OCI-LY1 (cell line): Measurements from ENCODE around the gene RTP2.

ENCODE experiments used
- H2AFZ ChIP-seq: fragments of 200-600 bp; sonication (generic), shearing (Covaris generic); 2 replicates; pipeline ENCODE4 v1.6.0; 2014; ENCODE audit warnings: antibody characterized with exemption, mild to moderate bottlenecking, low read length
- H3F3A ChIP-seq: fragments of 200-600 bp; sonication (generic), shearing (Covaris generic); 2 replicates; pipeline ENCODE4 v1.6.0; 2014; ENCODE audit warnings: mild to moderate bottlenecking, antibody characterized with exemption, low read length, moderate library complexity; ENCODE audit not compliant: insufficient read depth
- H3K27ac ChIP-seq: fragments of 200-600 bp; sonication (generic); 2 replicates; pipeline ENCODE4 v1.5.1; 2014; ENCODE audit warnings: low read length, mixed run types, mild to moderate bottlenecking, low read depth; ENCODE audit not compliant: poor library complexity, severe bottlenecking
- H3K27me3 ChIP-seq: fragments of 200-600 bp; sonication (generic); 2 replicates; pipeline ENCODE4 v1.6.0; 2014; ENCODE audit warnings: antibody characterized with exemption, mild to moderate bottlenecking, low read length, moderate library complexity; ENCODE audit not compliant: insufficient read depth
- H3K36me3 ChIP-seq: fragments of 200-600 bp; sonication (generic); 2 replicates; pipeline ENCODE4 v1.6.1; 2014; ENCODE audit warnings: mild to moderate bottlenecking, antibody characterized with exemption, low read length, moderate library complexity, mixed read lengths; ENCODE audit not compliant: insufficient read depth
- H3K4me1 ChIP-seq: fragments of 200-600 bp; sonication (generic); 2 replicates; pipeline ENCODE4 v1.5.1; 2014; ENCODE audit warnings: mild to moderate bottlenecking, low read length, moderate library complexity; ENCODE audit not compliant: insufficient read depth, severe bottlenecking
- H3K4me2 ChIP-seq: fragments of 200-600 bp; sonication (generic), shearing (Covaris generic); 2 replicates; pipeline ENCODE4 v1.6.1; 2014; ENCODE audit warnings: low read length
- H3K4me3 ChIP-seq: fragments of 200-600 bp; sonication (generic); 2 replicates; pipeline ENCODE4 v1.5.1; 2014; ENCODE audit warnings: low read length, low read depth, mild to moderate bottlenecking, mixed read lengths; ENCODE audit not compliant: poor library complexity, severe bottlenecking
- H3K79me2 ChIP-seq: fragments of 200-600 bp; shearing (Covaris generic); 2 replicates; pipeline ENCODE4 v1.6.1; 2016; ENCODE audit warnings: mixed run types, low read length, mixed read lengths; ENCODE audit not compliant: insufficient read depth
- H3K9ac ChIP-seq: fragments of 200-600 bp; sonication (generic), shearing (Covaris generic); 2 replicates; pipeline ENCODE4 v1.6.1; 2014; ENCODE audit warnings: mild to moderate bottlenecking, low read length, mixed read lengths
- H3K9me2 ChIP-seq: fragments of 200-600 bp; sonication (generic), shearing (Covaris generic); 2 replicates; pipeline ENCODE4 v1.6.1; 2014; ENCODE audit warnings: low read depth, mild to moderate bottlenecking, low read length, mixed read lengths
- H3K9me3 ChIP-seq: fragments of 200-600 bp; shearing (Covaris generic); 2 replicates; pipeline ENCODE4 v1.6.1; 2014; ENCODE audit warnings: low read length, mixed read lengths
- H4K20me1 ChIP-seq: fragments of 200-600 bp; sonication (generic), shearing (Covaris generic); 2 replicates; pipeline ENCODE4 v1.6.0; 2016; ENCODE audit warnings: mild to moderate bottlenecking, low read length; ENCODE audit not compliant: insufficient read depth
- CTCF ChIP-seq: fragments of 200-600 bp; sonication (generic), shearing (Covaris generic); IDR thresholded peaks from 2 replicates; pipeline ENCODE4 v1.5.1; 2017; ENCODE audit warnings: mild to moderate bottlenecking, antibody characterized with exemption, low read length, moderate library complexity, mixed read lengths
- EZH2 ChIP-seq: fragments of 200-600 bp; sonication (generic), shearing (Covaris generic); IDR thresholded peaks from 2 replicates; pipeline ENCODE4 v1.8.0; 2017; ENCODE audit warnings: borderline replicate concordance, mixed run types, mild to moderate bottlenecking, antibody characterized with exemption, low read length, moderate library complexity, mixed read lengths

The RTP2 gene

GRCh38 chr3:187743195-187744141 is 41.1 kb upstream of the RTP2 start:
- no peaks in the 10 kb centered on the region for H4K20me1 ChIP-seq
- H3K27ac ChIP-seq: peak overlapping the region; percentile 93

GRCh38 chr3:187742351-187743171 is 40.2 kb upstream of the RTP2 start:
- H3K79me2 ChIP-seq: peaks cover 88% of the 10 kb centered on the region
- H3K4me1 ChIP-seq: peaks cover 67% of the 10 kb centered on the region
- peaks cover 72% of the 10 kb centered on the region for H3K36me3 ChIP-seq
- no peak for TF ChIP-seq CTCF
- no peak for TF ChIP-seq EZH2
- peak overlapping the region; percentile 83 for H3K4me2 ChIP-seq
- no peaks in the 10 kb centered on the region for H3K27me3 ChIP-seq
- peak overlapping the region; percentile 77 for H3K4me3 ChIP-seq
- no peaks in the 10 kb centered on the region for H4K20me1 ChIP-seq
- peaks cover 6% of the 10 kb centered on the region; the same call in 1 of the 2 replicates for H3F3A ChIP-seq
- H2AFZ ChIP-seq: no peak overlapping the region
- peak overlapping the region; percentile 82 for H3K9ac ChIP-seq
- H3K9me3 ChIP-seq: no peaks in the 10 kb centered on the region
- H3K9me2 ChIP-seq: no peaks in the 10 kb centered on the region
- H3K27ac ChIP-seq: peak overlapping the region; percentile 93

More at GRCh38 chr3:187743195-187744141, 41.1 kb upstream of the RTP2 start:
- H3K9me3 ChIP-seq: no peaks in the 10 kb centered on the region
- H3K79me2 ChIP-seq: peaks cover 78% of the 10 kb centered on the region
- peaks cover 62% of the 10 kb centered on the region for H3K36me3 ChIP-seq
- peaks cover 67% of the 10 kb centered on the region for H3K4me1 ChIP-seq
- H3K4me3 ChIP-seq: peak overlapping the region; percentile 77
- no peaks in the 10 kb centered on the region for H3K27me3 ChIP-seq
- peak overlapping the region; percentile 82 for H3K9ac ChIP-seq
- H3F3A ChIP-seq: peaks cover 6% of the 10 kb centered on the region; the same call in 1 of the 2 replicates
- no peaks in the 10 kb centered on the region for H3K9me2 ChIP-seq
- H3K4me2 ChIP-seq: peak overlapping the region; percentile 83
- no peak for TF ChIP-seq EZH2
- no peak for TF ChIP-seq CTCF
- H2AFZ ChIP-seq: no peak overlapping the region

GRCh38 chr3:187741403-187742350 is 39.3 kb upstream of the RTP2 start:
- Histone ChIP-seq H3K4me1 (peaks cover 68% of the 10 kb centered on the region), H3F3A (peaks cover 6% of the 10 kb centered on the region; the same call in 1 of the 2 replicates), H4K20me1 (no peaks in the 10 kb centered on the region), H2AFZ (no peak overlapping the region), H3K9me2 (no peaks in the 10 kb centered on the region), H3K36me3 (peaks cover 80% of the 10 kb centered on the region), H3K9me3 (no peaks in the 10 kb centered on the region), H3K27me3 (no peaks in the 10 kb centered on the region), H3K27ac (peak overlapping the region; percentile 93), H3K4me2 (peak overlapping the region; percentile 83), H3K9ac (peak overlapping the region; percentile 82), H3K4me3 (peak overlapping the region; percentile 77), H3K79me2 (peaks cover 96% of the 10 kb centered on the region)
- TF ChIP-seq CTCF: peak; percentile 99
- TF ChIP-seq EZH2: no peak
